ENCODE results near the gene TRPM6.

DNA sequence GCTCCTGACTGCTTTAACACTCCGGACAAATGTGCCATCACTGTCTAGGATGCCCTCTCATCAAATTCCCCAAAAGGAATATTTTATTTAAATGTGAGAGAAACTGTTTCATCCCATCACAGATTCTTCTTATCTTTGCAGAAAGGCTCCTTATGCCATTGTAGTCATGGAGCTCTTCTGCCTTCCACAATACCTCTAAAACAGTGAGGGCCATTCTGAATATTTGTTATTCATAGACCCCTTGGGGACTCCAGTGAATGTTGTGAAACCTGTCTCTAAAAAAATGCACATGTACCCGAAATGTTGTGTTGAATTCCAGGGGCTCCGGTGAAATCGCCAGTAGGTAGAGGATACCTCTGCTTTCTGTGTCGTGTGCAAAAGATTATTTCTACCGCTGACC is 213.6 kb downstream of the TRPM6 start:
- TF ChIP-seq EZH2 (IDR thresholded peaks at IDR 0.05; ENCODE audit: insufficient read depth, poor library complexity, severe bottlenecking) (no peak), EZH2phosphoT487 (IDR thresholded peaks at IDR 0.05; ENCODE audit: insufficient read depth, low read depth) (no peak)
